ENCODE data around the gene SLX9. TPM values are rescaled to one million over a fixed set of nuclear protein-coding genes. Genes with fewer than 3 reads are reported as not detected.

The SLX9 gene
- polyA plus RNA-seq, 1 experiment: 12.4 TPM

DNA sequence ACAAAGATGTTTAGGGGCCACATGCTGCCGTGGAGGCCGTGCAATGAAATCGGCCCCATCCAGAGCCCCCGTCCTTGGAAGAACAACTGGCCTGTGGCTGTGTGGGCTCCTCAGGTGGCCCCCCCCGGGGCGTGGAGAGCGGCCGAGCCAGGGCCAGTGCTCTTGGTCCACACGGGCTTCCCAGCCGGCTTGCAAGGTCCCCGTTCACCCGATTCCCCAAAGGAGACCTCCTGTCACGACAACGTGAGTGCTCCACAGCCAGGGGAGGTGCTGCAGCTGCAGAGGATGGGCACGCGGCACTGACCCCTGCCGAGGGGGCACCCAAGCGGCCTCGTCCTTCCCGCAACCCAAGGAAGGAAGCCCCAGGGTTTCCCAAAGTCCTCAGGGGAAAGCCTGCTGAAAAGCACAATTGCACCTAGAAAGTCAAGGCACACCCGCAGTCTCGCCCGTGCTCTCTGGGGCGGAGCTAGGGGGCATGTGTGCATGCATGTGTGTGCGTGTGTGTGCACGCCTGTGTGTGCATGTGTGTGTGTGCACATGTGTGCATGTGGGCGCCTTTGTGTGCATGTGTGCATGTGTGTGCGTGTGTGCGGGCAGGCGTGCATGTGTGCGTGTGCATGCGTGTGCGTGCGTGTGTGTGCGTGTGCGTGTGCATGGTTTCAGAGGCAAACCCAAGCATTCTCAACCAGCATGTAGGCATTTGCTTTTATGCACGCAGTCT is 48.2 kb downstream of the SLX9 start:
- no peaks in the 10 kb centered on the region for H3K27me3 ChIP-seq (ENCODE audit: control insufficient read depth, insufficient read depth, low read length)
- POLR2A ChIA-PET: no interaction called here
- TF ChIP-seq, protein P1, sequence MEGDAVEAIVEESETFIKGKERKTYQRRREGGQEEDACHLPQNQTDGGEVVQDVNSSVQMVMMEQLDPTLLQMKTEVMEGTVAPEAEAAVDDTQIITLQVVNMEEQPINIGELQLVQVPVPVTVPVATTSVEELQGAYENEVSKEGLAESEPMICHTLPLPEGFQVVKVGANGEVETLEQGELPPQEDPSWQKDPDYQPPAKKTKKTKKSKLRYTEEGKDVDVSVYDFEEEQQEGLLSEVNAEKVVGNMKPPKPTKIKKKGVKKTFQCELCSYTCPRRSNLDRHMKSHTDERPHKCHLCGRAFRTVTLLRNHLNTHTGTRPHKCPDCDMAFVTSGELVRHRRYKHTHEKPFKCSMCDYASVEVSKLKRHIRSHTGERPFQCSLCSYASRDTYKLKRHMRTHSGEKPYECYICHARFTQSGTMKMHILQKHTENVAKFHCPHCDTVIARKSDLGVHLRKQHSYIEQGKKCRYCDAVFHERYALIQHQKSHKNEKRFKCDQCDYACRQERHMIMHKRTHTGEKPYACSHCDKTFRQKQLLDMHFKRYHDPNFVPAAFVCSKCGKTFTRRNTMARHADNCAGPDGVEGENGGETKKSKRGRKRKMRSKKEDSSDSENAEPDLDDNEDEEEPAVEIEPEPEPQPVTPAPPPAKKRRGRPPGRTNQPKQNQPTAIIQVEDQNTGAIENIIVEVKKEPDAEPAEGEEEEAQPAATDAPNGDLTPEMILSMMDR (IDR thresholded peaks at IDR 0.05; ENCODE audit: insufficient read depth, low read depth, low read length): no peak
- no peak overlapping the region for H3K4me3 ChIP-seq (ENCODE audit: low read depth, low read length)
- CTCF ChIA-PET: no interaction called here
- H3K36me3 ChIP-seq (ENCODE audit: control insufficient read depth, insufficient read depth, low read length): no peaks in the 10 kb centered on the region
- DNase-seq (ENCODE audit: low read depth): no peak

DNA sequence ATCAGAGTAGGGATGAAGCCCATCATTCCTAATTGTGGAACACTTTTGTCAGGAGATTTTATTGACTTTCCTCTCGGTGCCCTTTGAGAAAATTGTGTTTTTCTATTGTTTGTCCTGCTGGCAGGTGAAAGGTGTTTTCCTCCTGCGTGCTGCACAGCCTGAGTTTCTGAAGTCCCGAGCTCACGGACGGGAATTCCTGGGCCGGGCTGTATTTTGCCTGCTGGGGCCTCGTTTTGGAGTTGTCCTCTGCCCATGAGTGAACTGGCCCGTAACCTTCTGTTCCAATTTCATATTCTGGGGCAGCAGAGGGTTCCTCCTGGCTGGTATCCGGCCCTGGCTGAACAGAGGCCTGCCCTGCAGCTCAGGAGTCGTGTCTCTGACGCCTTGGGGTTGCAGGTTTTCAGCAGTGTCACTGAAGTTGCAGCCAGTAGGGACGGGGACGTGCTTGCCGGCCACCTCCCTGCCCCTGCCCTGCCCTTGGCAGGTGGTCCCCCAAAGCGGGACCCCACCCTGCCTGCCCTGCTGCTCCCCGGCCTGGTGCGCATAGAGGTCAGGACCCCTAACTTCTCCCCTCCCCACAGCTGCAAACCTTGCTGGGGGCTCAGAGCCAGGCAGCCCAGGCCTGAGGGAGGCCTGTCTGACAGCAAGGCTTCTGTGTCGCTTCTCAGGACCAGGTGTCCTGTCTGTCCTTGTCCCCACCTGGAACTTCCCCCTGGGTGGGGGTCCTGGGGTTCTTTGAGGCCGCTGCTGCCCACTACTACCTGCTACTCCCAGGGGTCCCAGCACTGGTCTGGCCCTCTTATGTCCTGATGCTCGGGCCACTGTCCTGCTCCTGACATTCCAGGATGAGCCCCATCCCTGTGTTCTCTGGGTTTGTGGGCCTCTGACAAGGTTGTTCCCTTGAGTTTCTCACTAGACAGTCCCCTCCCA is 49.0 kb downstream of the SLX9 start:
- no peak overlapping the region for H3K4me3 ChIP-seq (ENCODE audit: low read depth, low read length)
- ChIA-PET CTCF (interaction anchor here (0.7 to 0.8 kb wide), 2 partner anchors 8 to 61 kb away, joined by 3 read pairs; no protein-coding TSS in a partner anchor), POLR2A (no interaction called here)
- TF ChIP-seq, protein P1 (IDR thresholded peaks at IDR 0.05; ENCODE audit: insufficient read depth, low read depth, low read length): no peak
- H3K27me3 ChIP-seq (ENCODE audit: control insufficient read depth, insufficient read depth, low read length): no peaks in the 10 kb centered on the region
- no peak for DNase-seq (ENCODE audit: low read depth)
- no peaks in the 10 kb centered on the region for H3K36me3 ChIP-seq (ENCODE audit: control insufficient read depth, insufficient read depth, low read length)

DNA sequence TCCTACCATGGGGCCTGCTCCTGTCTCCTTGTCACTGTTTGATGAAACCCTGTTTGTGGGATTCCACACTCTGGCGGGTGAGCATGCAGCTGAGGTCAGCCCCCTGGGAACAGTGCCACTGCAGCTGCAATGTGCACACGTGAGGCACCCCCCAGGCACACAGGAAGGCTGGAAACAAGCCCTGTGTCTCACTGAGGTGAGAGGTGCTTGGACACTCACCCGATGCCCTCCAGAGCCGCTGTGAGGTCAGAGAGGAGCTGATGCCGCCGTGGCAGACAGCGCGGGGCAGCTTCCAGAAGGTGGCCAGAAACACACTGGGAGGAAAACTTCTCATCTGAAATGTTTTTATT is 49.7 kb downstream of the SLX9 start:
- H3K4me3 ChIP-seq (ENCODE audit: low read depth, low read length): no peak overlapping the region
- no peaks in the 10 kb centered on the region for H3K36me3 ChIP-seq (ENCODE audit: control insufficient read depth, insufficient read depth, low read length)
- POLR2A ChIA-PET: no interaction called here
- TF ChIP-seq, protein P1 (IDR thresholded peaks at IDR 0.05; ENCODE audit: insufficient read depth, low read depth, low read length): no peak
- DNase-seq (ENCODE audit: low read depth): no peak
- CTCF ChIA-PET: interaction anchor here (0.7 to 0.8 kb wide), 2 partner anchors 9 to 60 kb away, joined by 3 read pairs; no protein-coding TSS in a partner anchor
- H3K27me3 ChIP-seq (ENCODE audit: control insufficient read depth, insufficient read depth, low read length): no peaks in the 10 kb centered on the region

DNA sequence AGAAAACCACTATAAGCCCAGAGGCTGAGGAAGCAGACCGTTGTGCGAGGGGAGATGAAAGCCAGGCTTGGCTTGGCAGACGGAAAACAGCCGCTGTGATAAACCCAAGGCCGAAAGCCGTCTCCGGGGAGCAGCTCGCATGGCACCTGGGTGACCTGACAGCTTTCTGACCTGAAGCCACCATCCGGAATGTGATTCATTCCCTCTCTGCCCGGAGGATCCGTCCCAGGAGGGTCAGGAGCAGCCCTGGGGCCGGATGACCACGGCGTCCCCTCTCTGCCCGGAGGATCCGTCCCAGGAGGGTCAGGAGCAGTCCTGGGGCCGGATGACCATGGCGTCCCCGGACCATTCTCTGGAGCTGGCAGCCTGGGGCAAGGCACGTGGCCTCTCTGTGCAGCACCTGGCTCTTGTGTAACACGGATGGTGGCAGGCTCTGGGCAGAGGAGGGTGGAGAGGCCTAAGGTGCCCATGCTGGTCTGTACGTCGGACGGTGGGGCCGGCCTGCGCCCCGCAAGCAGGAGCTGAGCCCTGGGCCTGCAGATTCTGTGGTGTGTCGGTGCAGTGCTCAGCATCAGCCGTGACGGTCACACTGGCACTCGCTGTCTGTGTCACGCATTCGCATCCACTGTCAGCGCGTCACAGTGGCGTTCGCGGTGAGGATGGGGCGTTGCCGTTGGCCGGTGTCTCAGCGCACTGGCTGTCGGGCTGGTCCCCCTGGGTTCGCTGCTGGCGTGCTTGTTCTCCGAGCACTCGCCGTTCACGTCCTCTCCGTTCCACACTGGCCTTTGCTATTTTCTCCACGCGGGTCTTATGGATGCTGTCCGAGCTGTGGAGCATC is 50.3 kb downstream of the SLX9 start:
- H3K27me3 ChIP-seq (ENCODE audit: control insufficient read depth, insufficient read depth, low read length): no peaks in the 10 kb centered on the region
- ChIA-PET POLR2A (no interaction called here), CTCF (interaction anchor here (0.6 to 2.2 kb wide), 4 partner anchors 9 to 148 kb away, joined by 3 to 10 read pairs (median 3); no protein-coding TSS in a partner anchor)
- H3K4me3 ChIP-seq (ENCODE audit: low read depth, low read length): no peak overlapping the region
- TF ChIP-seq, protein P1 (IDR thresholded peaks at IDR 0.05; ENCODE audit: insufficient read depth, low read depth, low read length): no peak
- no peak for DNase-seq (ENCODE audit: low read depth)
- H3K36me3 ChIP-seq (ENCODE audit: control insufficient read depth, insufficient read depth, low read length): no peaks in the 10 kb centered on the region
